Trophoblast cell (in vitro differentiated cells and primary cell): ENCODE measurements around the gene CRLF1.
A peak's percentile ranks its signal among the peaks of the same experiment; 100 is the strongest.

Experiments used
- DNase-seq, 2 donors: peaks; one replicate each; pipeline ENCODE4 v3.0.0-alpha.2; 2016
- H2AFZ ChIP-seq: 2 replicates; pipeline ENCODE4 v1.6.1; 2013; ENCODE audit warnings: low read length, moderate library complexity, mild to moderate bottlenecking; ENCODE audit not compliant: insufficient read depth, poor library complexity
- H2AK5ac ChIP-seq: 2 replicates; pipeline ENCODE4 v1.6.1; 2013; ENCODE audit warnings: mild to moderate bottlenecking, low read length
- H2BK120ac ChIP-seq: 2 replicates; pipeline ENCODE4 v1.6.1; 2013; ENCODE audit warnings: low read length, mild to moderate bottlenecking, moderate library complexity; ENCODE audit not compliant: insufficient read depth, poor library complexity
- H2BK12ac ChIP-seq: 2 replicates; pipeline ENCODE4 v1.6.1; 2013; ENCODE audit warnings: mild to moderate bottlenecking, low read length, moderate library complexity
- H2BK5ac ChIP-seq: 2 replicates; pipeline ENCODE4 v1.6.1; 2013; ENCODE audit warnings: low read length, low read depth, moderate library complexity, mild to moderate bottlenecking; ENCODE audit not compliant: poor library complexity
- H3K14ac ChIP-seq: 2 replicates; pipeline ENCODE4 v1.6.1; 2013; ENCODE audit warnings: mild to moderate bottlenecking, low read length
- H3K18ac ChIP-seq: 2 replicates; pipeline ENCODE4 v1.6.1; 2013; ENCODE audit warnings: mild to moderate bottlenecking, low read length
- H3K23ac ChIP-seq: 2 replicates; pipeline ENCODE4 v1.6.1; 2013; ENCODE audit warnings: low read length
- H3K27ac ChIP-seq: 2 replicates; pipeline ENCODE4 v1.5.1; 2013; ENCODE audit warnings: low read depth, mild to moderate bottlenecking, inconsistent platforms, low read length, moderate library complexity
- H3K27me3 ChIP-seq: 2 replicates; pipeline ENCODE4 v1.6.1; 2013; ENCODE audit warnings: inconsistent platforms, mild to moderate bottlenecking, low read length, moderate library complexity; ENCODE audit not compliant: insufficient read depth
- H3K36me3 ChIP-seq, 2 experiments: 1 replicate in 1 of 2; 2 replicates in 1 of 2; pipeline ENCODE4 v1.6.1; 2013; ENCODE audit warnings: low read length in 2 of 2, mild to moderate bottlenecking in 2 of 2, moderate library complexity in 1 of 2; ENCODE audit not compliant: insufficient read depth in 2 of 2, control insufficient read depth in 1 of 2
- H3K4ac ChIP-seq: 2 replicates; pipeline ENCODE4 v1.6.1; 2013; ENCODE audit warnings: low read depth, mild to moderate bottlenecking, low read length, moderate library complexity
- H3K4me1 ChIP-seq, 2 experiments: 1 replicate in 1 of 2; 2 replicates in 1 of 2; pipeline ENCODE4 v1.6.1; 2013; ENCODE audit warnings: low read length in 2 of 2, mild to moderate bottlenecking in 2 of 2, moderate library complexity in 1 of 2; ENCODE audit not compliant: insufficient read depth in 2 of 2, control insufficient read depth in 1 of 2
- H3K4me2 ChIP-seq: 2 replicates; pipeline ENCODE4 v1.6.1; 2013; ENCODE audit warnings: inconsistent platforms, mild to moderate bottlenecking, low read length, moderate library complexity
- H3K4me3 ChIP-seq: 2 replicates; pipeline ENCODE4 v1.5.1; 2013; ENCODE audit warnings: mild to moderate bottlenecking, low read depth, low read length, inconsistent platforms
- H3K79me1 ChIP-seq: one replicate; pipeline ENCODE4 v1.6.1; 2013; ENCODE audit warnings: low read length
- H3K79me2 ChIP-seq: 2 replicates; pipeline ENCODE4 v1.6.1; 2013; ENCODE audit warnings: low read length, mild to moderate bottlenecking; ENCODE audit not compliant: control insufficient read depth, insufficient read depth, poor library complexity
- H3K9ac ChIP-seq: 2 replicates; pipeline ENCODE4 v1.6.1; 2013; ENCODE audit warnings: mild to moderate bottlenecking, low read length
- H3K9me3 ChIP-seq: 2 replicates; pipeline ENCODE4 v1.6.1; 2013; ENCODE audit warnings: low read depth, mild to moderate bottlenecking, control low read depth, inconsistent platforms, low read length; ENCODE audit not compliant: insufficient read depth
- H4K12ac ChIP-seq: 2 replicates; pipeline ENCODE4 v1.6.1; 2013; ENCODE audit warnings: low read depth, mild to moderate bottlenecking, low read length, moderate library complexity
- H4K8ac ChIP-seq: 2 replicates; pipeline ENCODE4 v1.6.1; 2013; ENCODE audit warnings: low read depth, mild to moderate bottlenecking, low read length, moderate library complexity
- H4K91ac ChIP-seq: one replicate; pipeline ENCODE4 v1.6.1; 2013; ENCODE audit warnings: low read depth, mild to moderate bottlenecking, low read length, moderate library complexity
- WGBS: extraction: QIAGEN DNeasy Blood & Tissue Kit; methylation state at CpG from one replicate; pipeline ENCODE4 v1.1.7; 2013; ENCODE audit warnings: missing lambda C conversion rate; ENCODE audit not compliant: insufficient read length, insufficient coverage; ENCODE audit errors: extremely low coverage; 5-methylcytosine and 5-hydroxymethylcytosine counted together

CRLF1 gene

DNA sequence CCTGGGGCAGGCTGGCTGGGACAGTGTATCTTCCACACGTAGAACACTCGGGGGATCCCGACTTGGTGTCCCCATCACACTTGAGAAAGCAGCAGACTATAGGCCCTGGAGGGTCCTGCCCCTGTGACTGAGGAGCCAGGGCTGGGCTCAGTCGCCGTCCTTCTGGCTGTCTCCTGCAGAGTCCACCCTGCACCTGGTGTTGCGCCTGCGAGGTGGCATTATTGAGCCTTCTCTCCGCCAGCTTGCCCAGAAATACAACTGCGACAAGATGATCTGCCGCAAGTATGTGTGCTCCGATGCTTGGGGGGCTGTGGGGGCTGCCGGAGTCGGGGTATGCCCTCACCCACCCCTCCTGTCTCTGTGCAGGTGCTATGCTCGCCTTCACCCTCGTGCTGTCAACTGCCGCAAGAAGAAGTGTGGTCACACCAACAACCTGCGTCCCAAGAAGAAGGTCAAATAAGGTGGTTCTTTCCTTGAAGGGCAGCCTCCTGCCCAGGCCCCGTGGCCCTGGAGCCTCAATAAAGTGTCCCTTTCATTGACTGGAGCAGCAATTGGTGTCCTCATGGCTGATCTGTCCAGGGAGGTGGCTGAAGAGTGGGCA is 31.8 kb downstream of the CRLF1 start:
- H3K4me3 ChIP-seq = no peak overlapping the region

DNA sequence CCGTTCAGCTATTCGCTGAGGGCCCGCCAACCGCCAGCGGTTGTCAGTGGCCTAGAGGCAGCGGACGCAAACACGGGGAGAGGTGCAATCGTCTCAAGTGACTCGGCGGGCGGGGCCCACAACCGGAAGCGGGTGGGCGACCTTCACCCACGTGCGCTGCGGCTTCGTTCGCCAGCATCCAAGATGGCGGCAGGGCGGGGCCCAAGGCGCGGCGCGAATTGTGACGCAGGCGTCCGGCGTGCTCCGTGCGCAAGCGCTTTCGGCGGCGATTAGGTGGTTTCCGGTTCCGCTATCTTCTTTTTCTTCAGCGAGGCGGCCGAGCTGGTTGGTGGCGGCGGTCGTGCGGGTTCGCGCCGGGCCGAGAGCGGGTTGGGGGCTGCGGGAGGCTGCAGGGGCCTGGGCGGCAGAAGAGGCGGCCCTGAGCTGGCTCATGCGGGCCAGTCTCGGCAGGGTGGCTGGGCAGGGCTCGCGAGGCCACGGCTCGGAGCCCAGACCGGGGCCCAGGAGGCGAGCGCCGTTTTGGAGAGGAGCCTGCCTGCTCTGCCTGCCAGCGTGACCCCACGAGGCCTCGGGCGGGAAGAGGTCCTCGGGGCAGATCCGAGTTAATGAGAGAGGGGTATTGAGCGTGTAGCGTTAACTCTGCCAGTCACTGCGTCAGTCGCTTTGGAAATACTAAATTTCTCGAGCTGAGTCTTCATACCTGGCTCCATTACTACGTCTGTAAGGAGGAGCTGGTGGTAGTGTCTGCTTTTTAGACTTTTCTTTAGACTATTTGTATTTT is 34.8 kb downstream of the CRLF1 start, which contains the start of gene UBA52:
Gene UBA52, plus strand, starts transcription at position 294 of the 781 bp plus-strand sequence. CDS start 1,444 bp downstream, outside the sequence.
- Histone ChIP-seq H3K18ac (peak within 1 kb of the TSS; percentile 89), H4K8ac (peak within 1 kb of the TSS; percentile 76), H4K91ac (peak within 1 kb of the TSS; percentile 83), H3K79me2 (peaks cover 12% of the 10 kb centered on the region), H3K9ac (peak within 1 kb of the TSS; percentile 93), H2BK120ac (peak within 1 kb of the TSS; percentile 59), H3K4me3 (peak within 1 kb of the TSS; percentile 99), H3K9me3 (peaks cover 1% of the 10 kb centered on the region), H4K12ac (peak within 1 kb of the TSS; percentile 68), H3K4me2 (peak within 1 kb of the TSS; percentile 80), H3K4ac (peak within 1 kb of the TSS; percentile 99), H3K27ac (peak within 1 kb of the TSS; percentile 73), H3K27me3 (no peaks in the 10 kb centered on the region), H2BK12ac (no peak within 1 kb of the TSS), H3K14ac (peak within 1 kb of the TSS; percentile 94), H3K4me1 (peaks cover 8 to 9% of the 10 kb centered on the region in 2 experiments), H2BK5ac (peak within 1 kb of the TSS; percentile 78), H2AK5ac (peak within 1 kb of the TSS; percentile 67), H3K36me3 (peaks cover 60 to 64% of the 10 kb centered on the region in 2 experiments), H3K23ac (no peak within 1 kb of the TSS), H3K79me1 (peaks cover 3% of the 10 kb centered on the region), H2AFZ (peak within 1 kb of the TSS; percentile 93)
- WGBS = no CpG with 5 or more reads among the region's 75 CpGs
- peak; percentile 100 for DNase-seq

More for the DNA sequence above, 31.8 kb downstream of the CRLF1 start:
- no peak overlapping the region for H3K4ac ChIP-seq
- H3K4me2 ChIP-seq = no peak overlapping the region
- H3K18ac ChIP-seq = no peak overlapping the region
- WGBS = no CpG with 5 or more reads among the region's 18 CpGs
- peaks cover 40 to 45% of the 10 kb centered on the region in 2 experiments for H3K36me3 ChIP-seq
- H2AFZ ChIP-seq = no peak overlapping the region
- H2BK5ac ChIP-seq = no peak overlapping the region
- no peak overlapping the region for H2AK5ac ChIP-seq
- H3K23ac ChIP-seq = no peak overlapping the region
- no peak overlapping the region for H4K91ac ChIP-seq
- H4K12ac ChIP-seq = no peak overlapping the region
- no peak overlapping the region for H3K14ac ChIP-seq
- H4K8ac ChIP-seq = no peak overlapping the region
- no peak overlapping the region for H3K9ac ChIP-seq
- no peak for DNase-seq
- peaks cover 3% of the 10 kb centered on the region for H3K79me1 ChIP-seq
- peaks cover 8 to 9% of the 10 kb centered on the region in 2 experiments for H3K4me1 ChIP-seq
- no peak overlapping the region for H2BK120ac ChIP-seq
- H3K9me3 ChIP-seq = peaks cover 1% of the 10 kb centered on the region
- no peak overlapping the region for H2BK12ac ChIP-seq
- no peaks in the 10 kb centered on the region for H3K27me3 ChIP-seq
- H3K79me2 ChIP-seq = peaks cover 12% of the 10 kb centered on the region
- H3K27ac ChIP-seq = no peak overlapping the region

DNA sequence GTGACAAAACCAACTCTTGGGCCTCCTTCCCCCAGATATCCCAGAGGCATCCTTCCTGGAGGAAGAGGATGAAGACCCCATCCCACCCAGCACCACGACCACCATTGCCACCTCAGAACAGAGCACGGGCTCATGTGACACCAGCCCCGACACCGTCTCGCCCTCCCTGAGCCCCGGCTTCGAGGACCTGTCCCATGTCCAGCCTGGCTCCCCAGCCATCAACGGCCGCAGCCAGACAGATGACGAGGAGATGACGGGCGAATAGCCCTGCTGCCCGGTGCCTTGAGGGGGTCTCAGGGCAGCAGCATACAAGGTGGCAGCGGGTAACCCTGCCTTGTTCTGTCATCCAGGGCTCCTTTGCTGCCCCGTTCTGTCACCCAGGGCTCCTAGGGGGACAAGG is 38.2 kb downstream of the CRLF1 start:
- no peak overlapping the region for H2BK5ac ChIP-seq
- no peak overlapping the region for H2BK12ac ChIP-seq
- no peak overlapping the region for H4K8ac ChIP-seq
- no peaks in the 10 kb centered on the region for H3K27me3 ChIP-seq
- no CpG with 5 or more reads among the region's 15 CpGs for WGBS
- no peak overlapping the region for H3K23ac ChIP-seq
- H3K79me2 ChIP-seq = peaks cover 12% of the 10 kb centered on the region
- no peak overlapping the region for H4K91ac ChIP-seq
- peaks cover 8 to 9% of the 10 kb centered on the region in 2 experiments for H3K4me1 ChIP-seq
- H4K12ac ChIP-seq = no peak overlapping the region
- H3K4me2 ChIP-seq = no peak overlapping the region
- H3K4me3 ChIP-seq = no peak overlapping the region
- H2AK5ac ChIP-seq = no peak overlapping the region
- H3K4ac ChIP-seq = no peak overlapping the region
- no peak overlapping the region for H3K9ac ChIP-seq
- H2AFZ ChIP-seq = no peak overlapping the region
- H2BK120ac ChIP-seq = no peak overlapping the region
- peaks cover 1% of the 10 kb centered on the region for H3K9me3 ChIP-seq
- H3K27ac ChIP-seq = no peak overlapping the region
- H3K14ac ChIP-seq = no peak overlapping the region
- H3K36me3 ChIP-seq = peaks cover 63 to 65% of the 10 kb centered on the region in 2 experiments
- H3K79me1 ChIP-seq = peaks cover 3% of the 10 kb centered on the region
- no peak for DNase-seq
- no peak overlapping the region for H3K18ac ChIP-seq

DNA sequence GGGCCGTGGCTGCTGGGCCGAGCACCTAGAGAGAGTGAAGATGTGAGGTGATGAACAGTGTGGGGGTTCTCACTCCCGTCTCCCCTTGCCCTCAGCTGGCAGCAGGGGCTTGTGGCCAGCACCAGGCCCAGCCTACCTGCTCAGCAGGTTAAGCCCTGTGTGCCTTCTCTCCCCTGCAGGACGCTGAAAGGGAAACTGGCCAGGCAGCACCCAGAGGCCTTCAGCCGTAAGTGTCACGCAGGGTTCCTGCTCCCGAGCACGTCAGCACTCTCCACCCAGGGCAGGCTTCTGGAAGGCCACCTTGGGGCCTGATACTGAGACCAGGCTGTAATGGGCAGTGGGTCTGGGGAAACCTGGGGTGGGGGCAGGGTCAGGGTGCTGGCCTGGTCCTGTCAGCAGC is 39.6 kb downstream of the CRLF1 start:
- Histone ChIP-seq H3K4me3 (no peak overlapping the region), H3K4ac (no peak overlapping the region), H3K23ac (no peak overlapping the region), H2BK5ac (no peak overlapping the region), H2AK5ac (no peak overlapping the region), H4K8ac (no peak overlapping the region), H2AFZ (no peak overlapping the region), H2BK12ac (no peak overlapping the region), H3K27ac (no peak overlapping the region), H3K27me3 (no peaks in the 10 kb centered on the region), H2BK120ac (no peak overlapping the region), H3K4me1 (no peaks in the 10 kb centered on the region), H3K9me3 (no peaks in the 10 kb centered on the region), H3K14ac (no peak overlapping the region), H4K91ac (no peak overlapping the region), H3K4me2 (no peak overlapping the region), H3K9ac (no peak overlapping the region), H4K12ac (no peak overlapping the region), H3K79me1 (peaks cover 3% of the 10 kb centered on the region), H3K18ac (no peak overlapping the region), H3K79me2 (peaks cover 3% of the 10 kb centered on the region), H3K36me3 (peaks cover 67 to 68% of the 10 kb centered on the region in 2 experiments)
- no peak for DNase-seq
- WGBS = no CpG with 5 or more reads among the region's 8 CpGs
